Spleen (tissue), 7 donors: ENCODE results near the gene ZDHHC4.

Source experiments
- CTCF ChIP-seq, 11 experiments: fragments of 200-600 bp in 7 of 11; fragments of 450-650 bp in 4 of 11; sonication (generic) in 4 of 11; IDR thresholded peaks in 8 of 11; conservative IDR thresholded peaks in 3 of 11; 1 replicate in 7 of 11; 2 replicates in 4 of 11; pipeline versions ENCODE4 v1.4.0 to v1.8.0; 2016 to 2021; ENCODE audit warnings: antibody characterized with exemption in 11 of 11, inconsistent platforms in 4 of 11, mild to moderate bottlenecking in 1 of 11
- POLR2A ChIP-seq, 3 donors: fragments of 450-650 bp; IDR thresholded peaks; one replicate each; pipeline ENCODE4 v1.5.1; 2017; ENCODE audit warnings: antibody characterized with exemption in 3 of 3, mild to moderate bottlenecking in 1 of 3
- POLR2AphosphoS5 ChIP-seq, 3 donors: sonication (generic); formaldehyde crosslinking; IDR thresholded peaks; one replicate each; pipeline ENCODE4 v1.5.1; 2017; ENCODE audit warnings: antibody characterized with exemption in 3 of 3
- donor health status: DM: no; HTN: no; CAD: no; lungs with moderate emphysema.
- donor health status: DM: no; HTN: no; CAD: no.
- donor health status: DM: no; HTN: no; CAD: no.

GRCh38 chr7:6636741-6637543 is 59.7 kb downstream of the ZDHHC4 start, which contains the start of gene ZNF316:
- TF ChIP-seq POLR2A (IDR thresholded peaks at IDR 0.05) = no peak
- no peak for TF ChIP-seq CTCF (IDR thresholded peaks at IDR 0.05 in 8 of 11, conservative IDR thresholded peaks at IDR 0.05 in 3 of 11)
- TF ChIP-seq POLR2AphosphoS5 (IDR thresholded peaks at IDR 0.05) = peak; percentile 82 to 86 (median 83)
